ENCODE measurements around the gene BBLN.

BBLN gene

DNA sequence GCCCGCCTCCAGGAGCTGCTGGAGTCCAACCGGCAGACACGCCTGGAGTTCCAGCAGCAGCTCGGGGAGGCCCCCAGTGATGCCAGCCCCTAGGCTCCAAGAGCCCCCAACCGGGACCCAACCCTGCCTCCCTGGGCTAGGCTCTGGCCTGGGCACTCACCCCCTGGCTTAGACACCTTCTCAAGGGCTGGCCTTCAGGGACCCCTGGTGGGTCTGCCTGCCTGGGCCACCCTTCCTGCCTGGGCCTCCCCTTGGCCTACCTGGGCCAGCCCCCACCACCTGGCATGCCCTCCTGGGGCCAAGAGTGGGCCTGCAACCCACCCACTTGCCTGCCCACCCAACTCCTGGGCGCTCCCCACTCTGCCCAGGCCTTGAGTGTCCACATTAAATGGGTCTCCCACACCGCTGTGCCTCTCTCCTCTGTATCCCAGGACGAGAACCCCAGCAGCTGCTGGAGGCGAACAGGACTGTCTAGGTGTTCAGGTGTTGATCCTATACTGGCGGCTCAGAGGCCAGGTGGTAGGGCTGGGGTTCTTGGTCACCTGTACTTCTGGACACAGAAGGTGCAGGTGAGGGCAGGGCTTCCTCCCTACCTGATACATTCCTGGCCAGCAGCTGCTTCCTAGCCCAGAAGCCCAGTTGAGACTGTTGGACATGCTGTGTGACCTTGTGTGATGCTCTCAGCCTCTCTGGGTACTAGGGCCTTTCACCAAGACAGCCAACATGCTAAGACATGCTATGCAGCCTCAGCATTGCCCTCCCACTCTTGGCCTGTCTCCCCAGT is 3.6 kb downstream of the BBLN start (continued):
- TF ChIP-seq, protein P1, sequence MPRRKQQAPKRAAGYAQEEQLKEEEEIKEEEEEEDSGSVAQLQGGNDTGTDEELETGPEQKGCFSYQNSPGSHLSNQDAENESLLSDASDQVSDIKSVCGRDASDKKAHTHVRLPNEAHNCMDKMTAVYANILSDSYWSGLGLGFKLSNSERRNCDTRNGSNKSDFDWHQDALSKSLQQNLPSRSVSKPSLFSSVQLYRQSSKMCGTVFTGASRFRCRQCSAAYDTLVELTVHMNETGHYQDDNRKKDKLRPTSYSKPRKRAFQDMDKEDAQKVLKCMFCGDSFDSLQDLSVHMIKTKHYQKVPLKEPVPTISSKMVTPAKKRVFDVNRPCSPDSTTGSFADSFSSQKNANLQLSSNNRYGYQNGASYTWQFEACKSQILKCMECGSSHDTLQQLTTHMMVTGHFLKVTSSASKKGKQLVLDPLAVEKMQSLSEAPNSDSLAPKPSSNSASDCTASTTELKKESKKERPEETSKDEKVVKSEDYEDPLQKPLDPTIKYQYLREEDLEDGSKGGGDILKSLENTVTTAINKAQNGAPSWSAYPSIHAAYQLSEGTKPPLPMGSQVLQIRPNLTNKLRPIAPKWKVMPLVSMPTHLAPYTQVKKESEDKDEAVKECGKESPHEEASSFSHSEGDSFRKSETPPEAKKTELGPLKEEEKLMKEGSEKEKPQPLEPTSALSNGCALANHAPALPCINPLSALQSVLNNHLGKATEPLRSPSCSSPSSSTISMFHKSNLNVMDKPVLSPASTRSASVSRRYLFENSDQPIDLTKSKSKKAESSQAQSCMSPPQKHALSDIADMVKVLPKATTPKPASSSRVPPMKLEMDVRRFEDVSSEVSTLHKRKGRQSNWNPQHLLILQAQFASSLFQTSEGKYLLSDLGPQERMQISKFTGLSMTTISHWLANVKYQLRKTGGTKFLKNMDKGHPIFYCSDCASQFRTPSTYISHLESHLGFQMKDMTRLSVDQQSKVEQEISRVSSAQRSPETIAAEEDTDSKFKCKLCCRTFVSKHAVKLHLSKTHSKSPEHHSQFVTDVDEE (CRISPR knock-in tag; IDR thresholded peaks at IDR 0.05) = no peak
- TF ChIP-seq PPARA (CRISPR knock-in tag; IDR thresholded peaks at IDR 0.05; ENCODE audit: borderline replicate concordance) (no peak), ARNTL (CRISPR knock-in tag; IDR thresholded peaks at IDR 0.05; ENCODE audit: borderline replicate concordance, low read depth) (no peak), TCF4 (CRISPR knock-in tag; IDR thresholded peaks at IDR 0.05; ENCODE audit: borderline replicate concordance) (no peak), ZNF70 (CRISPR knock-in tag; IDR thresholded peaks at IDR 0.05) (no peak), RARB (CRISPR knock-in tag; IDR thresholded peaks at IDR 0.05) (no peak)
- TF ChIP-seq, protein P2, sequence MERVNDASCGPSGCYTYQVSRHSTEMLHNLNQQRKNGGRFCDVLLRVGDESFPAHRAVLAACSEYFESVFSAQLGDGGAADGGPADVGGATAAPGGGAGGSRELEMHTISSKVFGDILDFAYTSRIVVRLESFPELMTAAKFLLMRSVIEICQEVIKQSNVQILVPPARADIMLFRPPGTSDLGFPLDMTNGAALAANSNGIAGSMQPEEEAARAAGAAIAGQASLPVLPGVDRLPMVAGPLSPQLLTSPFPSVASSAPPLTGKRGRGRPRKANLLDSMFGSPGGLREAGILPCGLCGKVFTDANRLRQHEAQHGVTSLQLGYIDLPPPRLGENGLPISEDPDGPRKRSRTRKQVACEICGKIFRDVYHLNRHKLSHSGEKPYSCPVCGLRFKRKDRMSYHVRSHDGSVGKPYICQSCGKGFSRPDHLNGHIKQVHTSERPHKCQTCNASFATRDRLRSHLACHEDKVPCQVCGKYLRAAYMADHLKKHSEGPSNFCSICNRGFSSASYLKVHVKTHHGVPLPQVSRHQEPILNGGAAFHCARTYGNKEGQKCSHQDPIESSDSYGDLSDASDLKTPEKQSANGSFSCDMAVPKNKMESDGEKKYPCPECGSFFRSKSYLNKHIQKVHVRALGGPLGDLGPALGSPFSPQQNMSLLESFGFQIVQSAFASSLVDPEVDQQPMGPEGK (CRISPR knock-in tag; IDR thresholded peaks at IDR 0.05; ENCODE audit: borderline replicate concordance) = no peak

DNA sequence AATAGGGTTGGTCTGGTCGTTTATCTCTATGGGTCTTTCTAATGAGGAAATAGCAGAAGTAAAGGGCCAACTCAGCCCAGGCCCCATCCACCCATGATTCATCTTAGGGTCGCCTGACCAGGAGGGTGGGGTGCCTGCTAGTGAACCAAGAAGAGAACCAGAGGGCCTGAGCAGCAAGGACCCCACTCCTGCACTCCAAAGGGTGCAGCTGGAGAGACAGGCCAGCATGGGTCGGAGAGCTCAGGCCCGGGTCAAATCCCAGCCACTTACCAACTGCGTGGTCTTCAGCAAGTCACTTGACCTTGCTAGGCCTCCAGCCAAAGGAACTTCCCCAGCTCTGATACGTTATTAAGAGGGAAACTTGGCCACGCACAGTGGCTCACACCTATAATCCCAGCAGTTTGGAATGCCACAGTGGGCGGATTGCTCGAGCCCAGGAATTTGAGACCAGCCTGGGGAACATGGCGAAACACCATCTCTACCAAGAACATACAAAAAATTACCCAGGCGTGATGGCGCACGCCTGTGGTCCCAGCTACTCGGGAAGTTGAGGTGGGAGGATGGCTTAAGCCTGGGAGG is 4.3 kb downstream of the BBLN start:
- ATAC-seq = no peak
- no peak for TF ChIP-seq RARB (CRISPR knock-in tag; IDR thresholded peaks at IDR 0.05)
- no peak for TF ChIP-seq ARNTL (CRISPR knock-in tag; IDR thresholded peaks at IDR 0.05; ENCODE audit: borderline replicate concordance, low read depth)
- no peak for TF ChIP-seq ZNF70 (CRISPR knock-in tag; IDR thresholded peaks at IDR 0.05)
- no peak for TF ChIP-seq ZFP30 (CRISPR knock-in tag; IDR thresholded peaks at IDR 0.05)
- TF ChIP-seq, protein P3, sequence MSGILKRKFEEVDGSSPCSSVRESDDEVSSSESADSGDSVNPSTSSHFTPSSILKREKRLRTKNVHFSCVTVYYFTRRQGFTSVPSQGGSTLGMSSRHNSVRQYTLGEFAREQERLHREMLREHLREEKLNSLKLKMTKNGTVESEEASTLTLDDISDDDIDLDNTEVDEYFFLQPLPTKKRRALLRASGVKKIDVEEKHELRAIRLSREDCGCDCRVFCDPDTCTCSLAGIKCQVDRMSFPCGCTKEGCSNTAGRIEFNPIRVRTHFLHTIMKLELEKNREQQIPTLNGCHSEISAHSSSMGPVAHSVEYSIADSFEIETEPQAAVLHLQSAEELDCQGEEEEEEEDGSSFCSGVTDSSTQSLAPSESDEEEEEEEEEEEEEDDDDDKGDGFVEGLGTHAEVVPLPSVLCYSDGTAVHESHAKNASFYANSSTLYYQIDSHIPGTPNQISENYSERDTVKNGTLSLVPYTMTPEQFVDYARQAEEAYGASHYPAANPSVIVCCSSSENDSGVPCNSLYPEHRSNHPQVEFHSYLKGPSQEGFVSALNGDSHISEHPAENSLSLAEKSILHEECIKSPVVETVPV (CRISPR knock-in tag; IDR thresholded peaks at IDR 0.05) = no peak
- TF ChIP-seq GLIS3 (CRISPR knock-in tag; IDR thresholded peaks at IDR 0.05) = no peak
- TF ChIP-seq CSDC2 (CRISPR knock-in tag; IDR thresholded peaks at IDR 0.05) = no peak
- TF ChIP-seq, protein P1 (CRISPR knock-in tag; IDR thresholded peaks at IDR 0.05) = no peak
- no peak for TF ChIP-seq TCF4 (CRISPR knock-in tag; IDR thresholded peaks at IDR 0.05; ENCODE audit: borderline replicate concordance)
- TF ChIP-seq ISL1 (CRISPR knock-in tag; IDR thresholded peaks at IDR 0.05) = no peak
- TF ChIP-seq ESRRG (CRISPR knock-in tag; IDR thresholded peaks at IDR 0.05) = no peak
- TF ChIP-seq TOX (CRISPR knock-in tag; IDR thresholded peaks at IDR 0.05; ENCODE audit: borderline replicate concordance) = no peak
- TF ChIP-seq ZNF565 (CRISPR knock-in tag; conservative IDR thresholded peaks at IDR 0.05; ENCODE audit: low read depth) = no peak
- TF ChIP-seq, protein P2 (CRISPR knock-in tag; IDR thresholded peaks at IDR 0.05; ENCODE audit: borderline replicate concordance) = no peak
- TF ChIP-seq, protein P4, sequence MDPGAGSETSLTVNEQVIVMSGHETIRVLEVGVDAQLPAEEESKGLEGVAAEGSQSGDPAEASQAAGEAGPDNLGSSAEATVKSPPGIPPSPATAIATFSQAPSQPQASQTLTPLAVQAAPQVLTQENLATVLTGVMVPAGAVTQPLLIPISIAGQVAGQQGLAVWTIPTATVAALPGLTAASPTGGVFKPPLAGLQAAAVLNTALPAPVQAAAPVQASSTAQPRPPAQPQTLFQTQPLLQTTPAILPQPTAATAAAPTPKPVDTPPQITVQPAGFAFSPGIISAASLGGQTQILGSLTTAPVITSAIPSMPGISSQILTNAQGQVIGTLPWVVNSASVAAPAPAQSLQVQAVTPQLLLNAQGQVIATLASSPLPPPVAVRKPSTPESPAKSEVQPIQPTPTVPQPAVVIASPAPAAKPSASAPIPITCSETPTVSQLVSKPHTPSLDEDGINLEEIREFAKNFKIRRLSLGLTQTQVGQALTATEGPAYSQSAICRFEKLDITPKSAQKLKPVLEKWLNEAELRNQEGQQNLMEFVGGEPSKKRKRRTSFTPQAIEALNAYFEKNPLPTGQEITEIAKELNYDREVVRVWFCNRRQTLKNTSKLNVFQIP (CRISPR knock-in tag; IDR thresholded peaks at IDR 0.05; ENCODE audit: borderline replicate concordance, low read depth) = no peak
- no peak for TF ChIP-seq PPARA (CRISPR knock-in tag; IDR thresholded peaks at IDR 0.05; ENCODE audit: borderline replicate concordance)
- TF ChIP-seq ZC3H10 (CRISPR knock-in tag; IDR thresholded peaks at IDR 0.05) = no peak

Measured in SK-N-SH treated with all-trans-retinoic acid at 6 μM for 48 hours (cell line).